ENCODE results near the gene FGFRL1. TPM values are rescaled to one million over a fixed set of nuclear protein-coding genes. Genes with fewer than 3 reads are reported as not detected.

FGFRL1 gene
- total and polyA plus RNA-seq, 10 donors, result 1.4 to 20.6 (median 9.5) TPM

DNA sequence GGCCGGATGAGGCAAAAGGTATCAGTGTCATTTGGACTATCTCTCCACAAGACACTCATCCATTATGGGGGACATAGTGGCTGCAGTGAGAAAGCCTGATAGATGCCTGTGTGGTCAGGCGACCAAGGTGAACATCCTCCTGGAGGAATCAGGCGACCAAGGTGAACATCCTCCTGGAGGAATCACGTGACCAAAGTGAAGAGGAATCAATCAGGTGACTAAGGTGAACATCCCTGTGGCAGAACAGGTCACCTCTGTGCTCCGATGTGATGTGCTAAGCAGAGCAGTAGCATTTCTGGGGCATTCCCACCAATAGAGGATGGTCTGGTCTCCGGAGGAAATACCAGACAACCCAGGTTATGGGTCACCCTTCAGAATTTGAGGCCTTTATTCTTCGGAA, 58.0 kb downstream of the FGFRL1 start:
- DNase-seq, result no peak
- WGBS, 5 donors, result 83 to 90% (median 87%) methylated on average over 7 of the region's 7 CpGs
- Histone ChIP-seq H3K27ac (no peak overlapping the region), H3K4me1 (peaks cover 0 to 11% (median 8%) of the 10 kb centered on the region in 6 donors), H3K36me3 (no peaks in the 10 kb centered on the region), H3K4me3 (no peak overlapping the region), H3K27me3 (replicated peaks in 1 of 7) (peaks cover 0 to 36% (median 0%) of the 10 kb centered on the region in 7 donors), H3K9me3 (no peaks in the 10 kb centered on the region)
- TF ChIP-seq POLR2AphosphoS5 (IDR thresholded peaks at IDR 0.05) (no peak), CTCF (IDR thresholded peaks at IDR 0.05 in 8 of 11, conservative IDR thresholded peaks at IDR 0.05 in 3 of 11) (no peak), POLR2A (IDR thresholded peaks at IDR 0.05) (no peak)
- intact Hi-C loops (cut with DNase I; ENCODE audit: low total_unique reads), result no loop called here

GRCh38 chr4:1072830-1073446, 61.5 kb downstream of the FGFRL1 start:
- Histone ChIP-seq H3K4me3 (no peak overlapping the region), H3K27me3 (replicated peaks in 1 of 7) (peaks cover 0 to 18% (median 0%) of the 10 kb centered on the region in 7 donors), H3K9me3 (no peaks in the 10 kb centered on the region), H3K27ac (no peak overlapping the region), H3K36me3 (no peaks in the 10 kb centered on the region), H3K4me1 (peaks cover 0 to 12% (median 8%) of the 10 kb centered on the region in 6 donors)
- TF ChIP-seq POLR2AphosphoS5 (IDR thresholded peaks at IDR 0.05) (no peak), CTCF (IDR thresholded peaks at IDR 0.05 in 8 of 11, conservative IDR thresholded peaks at IDR 0.05 in 3 of 11) (peak in 10 of 11 experiments; percentile 42 to 73 (median 66))
- WGBS, 5 donors, result 21 to 26% (median 24%) methylated on average over 11 of the region's 11 CpGs
- DNase-seq, result no peak
- intact Hi-C loops (cut with DNase I; ENCODE audit: low total_unique reads), result no loop called here

DNA sequence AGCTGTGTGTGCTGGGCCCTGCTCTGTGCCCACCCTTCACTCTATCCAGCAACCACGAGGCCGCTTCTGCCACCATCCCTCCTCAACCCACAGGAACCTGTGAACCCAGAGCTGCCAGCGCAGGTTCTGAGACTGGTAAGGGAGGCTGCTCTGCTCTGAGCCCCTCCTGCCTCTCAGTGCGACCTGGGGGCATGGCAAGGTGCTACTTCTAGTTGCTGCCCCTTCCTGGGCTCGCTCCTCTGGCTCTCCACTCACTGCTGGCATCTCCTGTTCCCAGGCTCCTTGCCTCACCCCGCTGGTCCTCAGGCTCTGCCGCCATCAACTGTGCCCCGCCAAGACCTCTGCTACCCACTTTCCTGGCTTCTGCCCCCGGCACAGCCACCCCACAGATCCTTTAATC, 62.7 kb downstream of the FGFRL1 start:
- Histone ChIP-seq H3K27me3 (replicated peaks in 1 of 7) (peaks cover 0 to 18% (median 0%) of the 10 kb centered on the region in 7 donors), H3K27ac (no peak overlapping the region), H3K4me1 (peaks cover 0 to 15% (median 8%) of the 10 kb centered on the region in 6 donors), H3K9me3 (no peaks in the 10 kb centered on the region), H3K36me3 (no peaks in the 10 kb centered on the region), H3K4me3 (no peak overlapping the region)
- 79 to 94% (median 84%) methylated on average over 9 of the region's 9 CpGs for WGBS, 5 donors
- TF ChIP-seq POLR2A (IDR thresholded peaks at IDR 0.05), result no peak
- TF ChIP-seq POLR2AphosphoS5 (IDR thresholded peaks at IDR 0.05), result no peak
- TF ChIP-seq CTCF (IDR thresholded peaks at IDR 0.05 in 8 of 11, conservative IDR thresholded peaks at IDR 0.05 in 3 of 11), result no peak
- intact Hi-C loops (cut with DNase I; ENCODE audit: low total_unique reads), result no loop called here
- no peak for DNase-seq

- Histone ChIP-seq H3K9me3 (no peaks in the 10 kb centered on the region), H3K4me3 (no peak overlapping the region), H3K27me3 (replicated peaks in 1 of 7) (peaks cover 0 to 19% (median 0%) of the 10 kb centered on the region in 7 donors), H3K27ac (no peak overlapping the region), H3K36me3 (no peaks in the 10 kb centered on the region), H3K4me1 (peaks cover 0 to 15% (median 8%) of the 10 kb centered on the region in 6 donors)
- intact Hi-C loops (cut with DNase I; ENCODE audit: low total_unique reads), result no loop called here
- 64 to 72% (median 70%) methylated on average over 7 of the region's 7 CpGs for WGBS, 5 donors
- no peak for DNase-seq
- TF ChIP-seq CTCF (IDR thresholded peaks at IDR 0.05 in 8 of 11, conservative IDR thresholded peaks at IDR 0.05 in 3 of 11), result no peak
- no peak for TF ChIP-seq POLR2A (IDR thresholded peaks at IDR 0.05)
- TF ChIP-seq POLR2AphosphoS5 (IDR thresholded peaks at IDR 0.05), result no peak
Observed at GRCh38 chr4:1075225-1075624, 63.8 kb downstream of the FGFRL1 start.

Data from spleen (tissue), 11 donors.